Nephron (organoid): ENCODE measurements around the gene SH3BP5L.

Experiments used
- H3K27ac Mint-ChIP-seq, 3 experiments: 2 replicates each; pipeline ENCODE4 v1.8.0; 2020; ENCODE audit warnings: mixed read lengths in 3 of 3, mild to moderate bottlenecking in 2 of 3, moderate library complexity in 1 of 3
- H3K27me3 Mint-ChIP-seq: 2 replicates; pipeline ENCODE4 v1.8.0; 2021; ENCODE audit warnings: low read depth, mild to moderate bottlenecking, moderate library complexity, mixed read lengths
- H3K36me3 Mint-ChIP-seq: 2 replicates; pipeline ENCODE4 v1.8.0; 2020; ENCODE audit warnings: low read depth, mixed read lengths
- H3K4me1 Mint-ChIP-seq: 2 replicates; pipeline ENCODE4 v1.8.0; 2020; ENCODE audit warnings: mixed read lengths
- H3K4me3 Mint-ChIP-seq, 3 experiments: 2 replicates each; pipeline ENCODE4 v1.8.0; 2020; ENCODE audit warnings: mild to moderate bottlenecking in 3 of 3, mixed read lengths in 3 of 3, moderate library complexity in 2 of 3
- H3K9me3 Mint-ChIP-seq: 2 replicates; pipeline ENCODE4 v1.8.0; 2020; ENCODE audit warnings: mixed read lengths
- CTCF ChIP-seq, 3 experiments: fragments of 200-600 bp; sonication (generic); IDR thresholded peaks; one replicate each; pipeline ENCODE4 v1.5.0; 2021; ENCODE audit warnings: antibody characterized with exemption in 3 of 3; ENCODE audit not compliant: unreplicated experiment in 3 of 3

The SH3BP5L gene

GRCh38 chr1:248788327-248788726, 37.4 kb downstream of the SH3BP5L start:
- H3K27me3 Mint-ChIP-seq = no peaks in the 10 kb centered on the region
- H3K36me3 Mint-ChIP-seq = no peaks in the 10 kb centered on the region
- no peaks in the 10 kb centered on the region for H3K4me1 Mint-ChIP-seq
- H3K9me3 Mint-ChIP-seq = peaks cover 6% of the 10 kb centered on the region
- no peak overlapping the region for H3K27ac Mint-ChIP-seq
- no peak for TF ChIP-seq CTCF (IDR thresholded peaks at IDR 0.05; ENCODE audit: unreplicated experiment in 3 of 3)
- H3K4me3 Mint-ChIP-seq = no peak overlapping the region

- peaks cover 6% of the 10 kb centered on the region for H3K9me3 Mint-ChIP-seq
- no peak overlapping the region for H3K4me3 Mint-ChIP-seq
- TF ChIP-seq CTCF (IDR thresholded peaks at IDR 0.05; ENCODE audit: unreplicated experiment in 3 of 3) = no peak
- H3K4me1 Mint-ChIP-seq = no peaks in the 10 kb centered on the region
- H3K27me3 Mint-ChIP-seq = no peaks in the 10 kb centered on the region
- no peak overlapping the region for H3K27ac Mint-ChIP-seq
- H3K36me3 Mint-ChIP-seq = no peaks in the 10 kb centered on the region
Observed at GRCh38 chr1:248787430-248787829, 38.3 kb downstream of the SH3BP5L start.

GRCh38 chr1:248786156-248786555, 39.6 kb downstream of the SH3BP5L start:
- Mint-ChIP-seq H3K4me3 (no peak overlapping the region), H3K27ac (no peak overlapping the region), H3K4me1 (no peaks in the 10 kb centered on the region), H3K36me3 (no peaks in the 10 kb centered on the region), H3K27me3 (no peaks in the 10 kb centered on the region), H3K9me3 (peaks cover 14% of the 10 kb centered on the region)
- no peak for TF ChIP-seq CTCF (IDR thresholded peaks at IDR 0.05; ENCODE audit: unreplicated experiment in 3 of 3)

GRCh38 chr1:248783367-248783766, 42.3 kb downstream of the SH3BP5L start:
- no peaks in the 10 kb centered on the region for H3K36me3 Mint-ChIP-seq
- no peak overlapping the region for H3K27ac Mint-ChIP-seq
- H3K4me1 Mint-ChIP-seq = no peaks in the 10 kb centered on the region
- H3K27me3 Mint-ChIP-seq = no peaks in the 10 kb centered on the region
- TF ChIP-seq CTCF (IDR thresholded peaks at IDR 0.05; ENCODE audit: unreplicated experiment in 3 of 3) = no peak
- H3K9me3 Mint-ChIP-seq = peaks cover 22% of the 10 kb centered on the region
- H3K4me3 Mint-ChIP-seq = no peak overlapping the region

GRCh38 chr1:248782416-248783141, 43.1 kb downstream of the SH3BP5L start:
- TF ChIP-seq CTCF (IDR thresholded peaks at IDR 0.05; ENCODE audit: unreplicated experiment in 3 of 3) = no peak
- peaks cover 26% of the 10 kb centered on the region for H3K9me3 Mint-ChIP-seq
- H3K4me3 Mint-ChIP-seq = no peak overlapping the region
- no peak overlapping the region for H3K27ac Mint-ChIP-seq
- H3K4me1 Mint-ChIP-seq = no peaks in the 10 kb centered on the region
- no peaks in the 10 kb centered on the region for H3K27me3 Mint-ChIP-seq
- H3K36me3 Mint-ChIP-seq = no peaks in the 10 kb centered on the region

- no peaks in the 10 kb centered on the region for H3K4me1 Mint-ChIP-seq
- no peak overlapping the region for H3K4me3 Mint-ChIP-seq
- H3K9me3 Mint-ChIP-seq = peaks cover 36% of the 10 kb centered on the region
- TF ChIP-seq CTCF (IDR thresholded peaks at IDR 0.05; ENCODE audit: unreplicated experiment in 3 of 3) = no peak
- no peaks in the 10 kb centered on the region for H3K36me3 Mint-ChIP-seq
- no peak overlapping the region for H3K27ac Mint-ChIP-seq
- no peaks in the 10 kb centered on the region for H3K27me3 Mint-ChIP-seq
Observed at GRCh38 chr1:248779350-248779749, 46.4 kb downstream of the SH3BP5L start.
